Neural cell (in vitro differentiated cells): Measurements from ENCODE around the gene MTX1. TPM values are rescaled to one million over a fixed set of nuclear protein-coding genes. Genes with fewer than 3 reads are reported as not detected.
A peak's percentile ranks its signal among the peaks of the same experiment; 100 is the strongest.

Source experiments
- H2AFZ ChIP-seq: fragments of 200-600, 300-800 bp; sonication (generic), shearing (Covaris generic); 2 replicates; pipeline ENCODE4 v1.6.0; 2014; ENCODE audit warnings: low read depth, mild to moderate bottlenecking, antibody characterized with exemption, low read length, moderate library complexity
- H3F3A ChIP-seq: fragments of 200-600 bp; shearing (Covaris generic); 2 replicates; pipeline ENCODE4 v1.6.1; 2016; ENCODE audit warnings: mild to moderate bottlenecking, moderate library complexity, mixed read lengths, antibody characterized with exemption, low read length; ENCODE audit not compliant: insufficient read depth, poor library complexity, severe bottlenecking
- H3K27ac ChIP-seq: fragments of 200-600, 300-800 bp; sonication (generic), shearing (Covaris generic); 2 replicates; pipeline ENCODE4 v1.5.1; 2014; ENCODE audit warnings: mild to moderate bottlenecking, low read length, moderate library complexity
- H3K27me3 ChIP-seq: fragments of 300-800, 200-600 bp; sonication (generic), shearing (Covaris generic); 2 replicates; pipeline ENCODE4 v1.6.0; 2014; ENCODE audit warnings: mild to moderate bottlenecking, low read depth, low read length, moderate library complexity; ENCODE audit not compliant: insufficient read depth
- H3K36me3 ChIP-seq: fragments of 300-800, 200-600 bp; sonication (generic), shearing (Covaris generic); 2 replicates; pipeline ENCODE4 v1.5.1; 2014; ENCODE audit warnings: mild to moderate bottlenecking, antibody characterized with exemption, low read length, moderate library complexity; ENCODE audit not compliant: insufficient read depth
- H3K4me2 ChIP-seq: fragments of 300-800, 200-600 bp; sonication (generic), shearing (Covaris generic); 2 replicates; pipeline ENCODE4 v1.6.0; 2014; ENCODE audit warnings: mild to moderate bottlenecking, low read length
- H3K4me3 ChIP-seq: fragments of 300-800, 200-600 bp; sonication (generic), shearing (Covaris generic); 2 replicates; pipeline ENCODE4 v1.5.1; 2014; ENCODE audit warnings: mild to moderate bottlenecking, low read length, moderate library complexity
- H3K79me2 ChIP-seq: fragments of 200-600 bp; shearing (Covaris generic); replicated peaks from 2 replicates; pipeline ENCODE4 v1.6.0; 2014; ENCODE audit warnings: mild to moderate bottlenecking, low read length, moderate library complexity; ENCODE audit not compliant: insufficient read depth
- H3K9ac ChIP-seq: fragments of 300-800, 200-600 bp; sonication (generic), shearing (Covaris generic); 2 replicates; pipeline ENCODE4 v1.6.1; 2016; ENCODE audit warnings: mild to moderate bottlenecking, low read length, mixed read lengths
- H3K9me2 ChIP-seq: fragments of 200-600 bp; shearing (Covaris generic); 2 replicates; pipeline ENCODE4 v1.6.1; 2016; ENCODE audit warnings: mild to moderate bottlenecking, low read length, mixed read lengths; ENCODE audit not compliant: insufficient read depth
- H3K9me3 ChIP-seq: fragments of 200-600, 300-800 bp; sonication (generic), shearing (Covaris generic); 2 replicates; pipeline ENCODE4 v1.6.1; 2016; ENCODE audit warnings: mild to moderate bottlenecking, mixed run types, low read length, moderate library complexity, mixed read lengths
- H4K20me1 ChIP-seq: fragments of 200-600 bp; shearing (Covaris generic); 2 replicates; pipeline ENCODE4 v1.6.1; 2016; ENCODE audit warnings: mild to moderate bottlenecking, mixed run types; ENCODE audit not compliant: insufficient read depth
- EP300 ChIP-seq: fragments of 450-650 bp; conservative IDR thresholded peaks from 2 replicates; pipeline ENCODE4 v1.6.1; 2014; ENCODE audit warnings: antibody characterized with exemption, mild to moderate bottlenecking, moderate library complexity; ENCODE audit not compliant: poor library complexity, severe bottlenecking
- EZH2 ChIP-seq: fragments of 200-600, 300-800 bp; shearing (Covaris generic), sonication (generic); IDR thresholded peaks from 2 replicates; pipeline ENCODE4 v1.6.1; 2014; ENCODE audit warnings: antibody characterized with exemption, low read length, borderline replicate concordance, mild to moderate bottlenecking; ENCODE audit not compliant: insufficient read depth, poor library complexity, severe bottlenecking
- MXI1 ChIP-seq: fragments of 450-650 bp; conservative IDR thresholded peaks from 2 replicates; pipeline ENCODE4 v1.6.1; 2014; ENCODE audit warnings: antibody characterized with exemption, mild to moderate bottlenecking; ENCODE audit not compliant: poor library complexity, severe bottlenecking
- POLR2AphosphoS5 ChIP-seq: IDR thresholded peaks from 2 replicates; pipeline ENCODE4 v1.6.1; 2012
- RAD21 ChIP-seq: fragments of 450-650 bp; conservative IDR thresholded peaks from 2 replicates; pipeline ENCODE4 v1.6.1; 2014; ENCODE audit warnings: antibody characterized with exemption, mild to moderate bottlenecking, moderate library complexity
- REST ChIP-seq: IDR thresholded peaks from 2 replicates; pipeline ENCODE4 v1.6.1; 2012; ENCODE audit warnings: borderline replicate concordance
- SMC3 ChIP-seq: fragments of 450-650 bp; conservative IDR thresholded peaks from 2 replicates; pipeline ENCODE4 v1.6.1; 2014; ENCODE audit warnings: antibody characterized with exemption, mild to moderate bottlenecking, moderate library complexity; ENCODE audit not compliant: poor library complexity
- TAF1 ChIP-seq: IDR thresholded peaks from 2 replicates; pipeline ENCODE4 v1.6.1; 2012; ENCODE audit warnings: low read depth
- polyA plus RNA-seq: library from polyadenylated mRNA; depleted of rRNA; stranded (reverse); fragments of >200 nt; gene quantifications from 2 replicates; pipeline ENCODE4 v1.2.3, GENCODE V29; 2014
- TF ChIP-seq, protein P1 (sequence below): fragments of 450-650 bp; IDR thresholded peaks from 2 replicates; pipeline ENCODE4 v1.5.1; 2014; ENCODE audit warnings: antibody characterized with exemption, mild to moderate bottlenecking, moderate library complexity; ENCODE audit not compliant: poor library complexity, severe bottlenecking

The MTX1 gene
- polyA plus RNA-seq, 1 donor from 2014 or later = 55.0 TPM

GRCh38 chr1:155205969-155206593, 2.4 kb upstream of the MTX1 start:
- Histone ChIP-seq H3K9ac (peak overlapping the region; percentile 100), H4K20me1 (no peaks in the 10 kb centered on the region), H3K4me3 (peak overlapping the region; percentile 91), H3F3A (peaks cover 6% of the 10 kb centered on the region), H3K79me2 (peaks cover 24% of the 10 kb centered on the region), H3K9me3 (no peaks in the 10 kb centered on the region), H3K27ac (peak overlapping the region; percentile 100), H3K36me3 (no peaks in the 10 kb centered on the region), H2AFZ (no peak overlapping the region), H3K4me2 (peak overlapping the region; percentile 62), H3K27me3 (no peaks in the 10 kb centered on the region), H3K9me2 (no peaks in the 10 kb centered on the region)
- no peak for TF ChIP-seq REST
- TF ChIP-seq, protein P1, sequence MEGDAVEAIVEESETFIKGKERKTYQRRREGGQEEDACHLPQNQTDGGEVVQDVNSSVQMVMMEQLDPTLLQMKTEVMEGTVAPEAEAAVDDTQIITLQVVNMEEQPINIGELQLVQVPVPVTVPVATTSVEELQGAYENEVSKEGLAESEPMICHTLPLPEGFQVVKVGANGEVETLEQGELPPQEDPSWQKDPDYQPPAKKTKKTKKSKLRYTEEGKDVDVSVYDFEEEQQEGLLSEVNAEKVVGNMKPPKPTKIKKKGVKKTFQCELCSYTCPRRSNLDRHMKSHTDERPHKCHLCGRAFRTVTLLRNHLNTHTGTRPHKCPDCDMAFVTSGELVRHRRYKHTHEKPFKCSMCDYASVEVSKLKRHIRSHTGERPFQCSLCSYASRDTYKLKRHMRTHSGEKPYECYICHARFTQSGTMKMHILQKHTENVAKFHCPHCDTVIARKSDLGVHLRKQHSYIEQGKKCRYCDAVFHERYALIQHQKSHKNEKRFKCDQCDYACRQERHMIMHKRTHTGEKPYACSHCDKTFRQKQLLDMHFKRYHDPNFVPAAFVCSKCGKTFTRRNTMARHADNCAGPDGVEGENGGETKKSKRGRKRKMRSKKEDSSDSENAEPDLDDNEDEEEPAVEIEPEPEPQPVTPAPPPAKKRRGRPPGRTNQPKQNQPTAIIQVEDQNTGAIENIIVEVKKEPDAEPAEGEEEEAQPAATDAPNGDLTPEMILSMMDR = no peak
- TF ChIP-seq RAD21 = no peak
- no peak for TF ChIP-seq EZH2
- no peak for TF ChIP-seq MXI1
- no peak for TF ChIP-seq POLR2AphosphoS5
- TF ChIP-seq SMC3 = no peak
- TF ChIP-seq EP300 = no peak
- no peak for TF ChIP-seq TAF1

GRCh38 chr1:155206891-155207805, 1.3 kb upstream of the MTX1 start:
- H2AFZ ChIP-seq = peak overlapping the region; percentile 18
- no peaks in the 10 kb centered on the region for H3K9me3 ChIP-seq
- H3K4me2 ChIP-seq = peak overlapping the region; percentile 83
- no peaks in the 10 kb centered on the region for H3K36me3 ChIP-seq
- peaks cover 6% of the 10 kb centered on the region for H3F3A ChIP-seq
- H3K27me3 ChIP-seq = no peaks in the 10 kb centered on the region
- H3K27ac ChIP-seq = peak overlapping the region; percentile 100
- H3K4me3 ChIP-seq = peak overlapping the region; percentile 91
- no peaks in the 10 kb centered on the region for H3K9me2 ChIP-seq
- H3K79me2 ChIP-seq = peaks cover 24% of the 10 kb centered on the region
- H4K20me1 ChIP-seq = no peaks in the 10 kb centered on the region
- H3K9ac ChIP-seq = peak overlapping the region; percentile 100
- TF ChIP-seq MXI1 (no peak), POLR2AphosphoS5 (peak; percentile 72), EP300 (peak; percentile 19), SMC3 (peak; percentile 93), RAD21 (peak; percentile 77)
- TF ChIP-seq, protein P1 = peak; percentile 94
